K562 (cell line): ENCODE data around the gene TALDO1. TPM values are rescaled to one million over a fixed set of nuclear protein-coding genes. Genes with fewer than 3 reads are reported as not detected.

ENCODE experiments used
- CCAR2 ChIP-seq: fragments of 200-400 bp; formaldehyde crosslinking; IDR thresholded peaks from 2 replicates; pipeline ENCODE4 v1.6.1; 2017; ENCODE audit warnings: mild to moderate bottlenecking, low read depth, low read length
- CTCFL ChIP-seq: IDR thresholded peaks from 2 replicates; pipeline ENCODE4 v1.6.1; 2011; ENCODE audit warnings: borderline replicate concordance, low read depth, mild to moderate bottlenecking, moderate library complexity, low read length; ENCODE audit not compliant: insufficient read depth, poor library complexity, severe bottlenecking
- EP300 ChIP-seq: IDR thresholded peaks from 2 replicates; pipeline ENCODE4 v1.6.1; 2012; ENCODE audit warnings: low read length, improper control_type of control experiment
- GTF2A2 ChIP-seq: IDR thresholded peaks from 2 replicates; pipeline ENCODE4 v1.6.1; 2016; ENCODE audit warnings: mild to moderate bottlenecking, missing genetic modification characterization, missing compliant biosample characterization
- HCFC1 ChIP-seq: IDR thresholded peaks from 2 replicates; pipeline ENCODE4 v1.6.1; 2012; ENCODE audit warnings: low read depth, low read length, improper control_type of control experiment
- HMGXB4 ChIP-seq: sonication (generic); formaldehyde crosslinking; IDR thresholded peaks from 2 replicates; pipeline ENCODE4 v1.8.1; 2023; ENCODE audit warnings: mild to moderate bottlenecking, missing genetic modification reagents
- NBN ChIP-seq: fragments of 450-650 bp; IDR thresholded peaks from 2 replicates; pipeline ENCODE4 v1.6.1; 2016; ENCODE audit warnings: low read depth, mild to moderate bottlenecking
- NFYB ChIP-seq: IDR thresholded peaks from 2 replicates; pipeline ENCODE4 v1.6.1; 2011; ENCODE audit warnings: mild to moderate bottlenecking, moderate library complexity; ENCODE audit not compliant: insufficient read length; ENCODE audit errors: extremely low read depth
- NONO ChIP-seq, 2 experiments: fragments of 200-400 bp in 1 of 2; fragments of 450-650 bp in 1 of 2; formaldehyde crosslinking in 1 of 2; IDR thresholded peaks; 2 replicates each; pipeline ENCODE4 v1.6.1; 2017; ENCODE audit warnings: low read depth in 2 of 2, mild to moderate bottlenecking in 2 of 2, moderate library complexity in 2 of 2, low read length in 1 of 2
- NR2C1 ChIP-seq, 2 experiments: fragments of 450-650 bp; IDR thresholded peaks; 2 replicates each; pipeline ENCODE4 v1.6.1; 2017; ENCODE audit warnings: mild to moderate bottlenecking in 2 of 2, antibody characterized with exemption in 1 of 2, inconsistent platforms in 1 of 2, missing compliant biosample characterization in 1 of 2, missing genetic modification characterization in 1 of 2
- NUFIP1 ChIP-seq: fragments of 450-650 bp; IDR thresholded peaks from 2 replicates; pipeline ENCODE4 v1.6.1; 2018; ENCODE audit not compliant: partially characterized antibody
- POLR3A ChIP-seq: IDR thresholded peaks from 2 replicates; pipeline ENCODE4 v1.6.1; 2011; ENCODE audit warnings: borderline replicate concordance, mild to moderate bottlenecking, moderate library complexity; ENCODE audit not compliant: insufficient read length, insufficient read depth; ENCODE audit errors: extremely low read depth
- RFX1 ChIP-seq: fragments of 450-650 bp; IDR thresholded peaks from 2 replicates; pipeline ENCODE4 v1.6.1; 2016; ENCODE audit warnings: mild to moderate bottlenecking, moderate library complexity
- SREBF2 ChIP-seq: sonication (generic); formaldehyde crosslinking; IDR thresholded peaks from 2 replicates; pipeline ENCODE4 v1.4.0; 2020; ENCODE audit warnings: mild to moderate bottlenecking, missing genetic modification reagents
- SRSF1 ChIP-seq: fragments of 200-400 bp; formaldehyde crosslinking; IDR thresholded peaks from 2 replicates; pipeline ENCODE4 v1.6.1; 2017; ENCODE audit warnings: mild to moderate bottlenecking, low read depth, low read length, moderate library complexity
- TOE1 ChIP-seq, 2 experiments: fragments of 450-650 bp in 1 of 2; sonication (generic) in 1 of 2; formaldehyde crosslinking in 1 of 2; IDR thresholded peaks; 2 replicates each; pipeline versions ENCODE4 v1.7.1 to v1.8.0; 2016 to 2022; ENCODE audit warnings: borderline replicate concordance in 2 of 2, mild to moderate bottlenecking in 2 of 2, antibody characterized with exemption in 1 of 2, inconsistent platforms in 1 of 2, low read depth in 1 of 2, missing genetic modification reagents in 1 of 2, moderate library complexity in 1 of 2
- TRIM24 ChIP-seq, 2 experiments: fragments of 450-650 bp; IDR thresholded peaks; 2 replicates each; pipeline ENCODE4 v1.6.1; 2016
- ZFP36 ChIP-seq: fragments of 150-350 bp; IDR thresholded peaks from 2 replicates; pipeline ENCODE4 v1.6.1; 2018; ENCODE audit warnings: low read length, low read depth; ENCODE audit not compliant: partially characterized antibody
- ZNF77 ChIP-seq: fragments of 250-450 bp; sonication (Bioruptor Pico); IDR thresholded peaks from 2 replicates; pipeline ENCODE4 v1.5.0; 2020
- polyA plus RNA-seq, 8 experiments: library from polyadenylated mRNA; depleted of rRNA in 4 of 8; stranded (reverse) in 5 of 8; unstranded in 3 of 8; fragments of >200 nt; fragmentation: Nextera tagmentation in 2 of 8; fragmentation: Illumina TruSeq in 1 of 8; extraction: Ambion mirVana in 2 of 8; extraction: Trizol in 1 of 8; gene quantifications; 2 replicates each; pipeline versions ENCODE4 v1.2.1 to v1.2.3, GENCODE V29; 2011 to 2014; ENCODE audit warnings: inconsistent platforms in 1 of 8, missing spikeins in 1 of 8
- total RNA-seq, 7 experiments: library from RNA; depleted of rRNA in 6 of 7; stranded (reverse); fragments of >200 nt in 6 of 7; fragmentation: Illumina TruSeq in 2 of 7; extraction: Trizol in 2 of 7; gene quantifications; 2 replicates each; pipeline versions ENCODE4 v1.2.1 to v1.2.3, GENCODE V29; 2011 to 2021; ENCODE audit warnings: low replicate concordance in 1 of 7
- TF ChIP-seq, protein P1 (sequence below): fragments of 250-450 bp; sonication (Bioruptor Pico); IDR thresholded peaks from 2 replicates; pipeline ENCODE4 v1.4.0; 2020; ENCODE audit warnings: borderline replicate concordance

The TALDO1 gene
- total and polyA plus RNA-seq, 9 of the 15 experiments (the other 6 are each of a cell fraction or from before 2014, with no cell fraction given): 260 to 541 (median 441) TPM

DNA sequence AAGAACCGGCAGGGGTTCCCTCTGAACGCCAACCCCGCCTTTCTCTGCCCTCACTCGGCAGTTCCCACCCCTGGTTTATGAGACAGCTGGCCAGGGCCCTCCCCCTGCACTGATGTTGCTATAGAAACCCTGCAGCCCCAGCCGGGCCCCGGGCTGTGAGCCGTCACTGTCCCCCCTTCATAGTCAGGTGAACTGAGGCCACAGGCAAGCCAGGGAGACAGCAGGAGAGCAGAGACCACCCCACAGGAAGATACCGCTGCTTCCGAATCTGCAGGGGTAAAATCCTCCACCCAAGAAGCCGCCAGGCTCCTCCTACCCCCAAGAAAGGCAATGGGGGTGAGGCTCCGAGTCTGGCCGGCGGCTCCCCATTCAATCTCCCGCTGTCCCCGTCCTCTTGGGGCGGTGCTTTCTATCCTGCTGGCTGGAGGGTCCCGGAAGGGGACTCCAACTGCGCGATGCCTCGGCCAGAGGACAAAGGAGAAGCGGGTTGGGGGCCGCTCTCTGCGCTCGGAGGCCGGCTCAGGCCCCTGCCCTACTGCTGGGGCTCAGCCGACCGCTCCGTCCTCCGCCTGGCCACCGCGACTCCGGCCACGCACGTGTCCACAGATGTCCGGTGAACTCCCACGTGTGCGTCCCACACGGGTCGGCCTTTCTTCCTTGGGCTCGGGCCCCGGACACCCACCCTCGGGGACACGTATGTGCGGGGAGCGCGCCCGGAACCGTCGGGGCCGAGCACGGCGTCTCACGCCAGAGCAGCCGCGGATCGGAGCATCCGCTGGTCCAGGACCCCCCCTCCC is 50.2 kb downstream of the TALDO1 start (continued):
- TF ChIP-seq POLR3A (no peak), ZNF77 (CRISPR knock-in tag) (no peak), CCAR2 (no peak), GTF2A2 (tag) (no peak), NR2C1 (IDR thresholded peaks at IDR 0.05) (no peak), NR2C1 (tag; IDR thresholded peaks at IDR 0.05) (no peak), NONO (IDR thresholded peaks at IDR 0.05; ENCODE audit: low read depth in 2 of 2, low read length in 1 of 2) (no peak), HMGXB4 (CRISPR knock-in tag) (0 out of 2 replicates have a peak, but pooled peaks have one; percentile 78), SREBF2 (CRISPR knock-in tag) (no peak), HCFC1 (no peak), ZFP36 (no peak), EP300 (no peak), NBN (no peak), NFYB (no peak), RFX1 (peak; percentile 94), TRIM24 (IDR thresholded peaks at IDR 0.05) (no peak), TOE1 (IDR thresholded peaks at IDR 0.05; ENCODE audit: borderline replicate concordance) (0 out of 2 replicates have a peak, but pooled peaks have one; percentile 37), TOE1 (CRISPR knock-in tag; IDR thresholded peaks at IDR 0.05; ENCODE audit: borderline replicate concordance, low read depth) (no peak), CTCFL (no peak), SRSF1 (no peak), NUFIP1 (no peak)
- TF ChIP-seq, protein P1, sequence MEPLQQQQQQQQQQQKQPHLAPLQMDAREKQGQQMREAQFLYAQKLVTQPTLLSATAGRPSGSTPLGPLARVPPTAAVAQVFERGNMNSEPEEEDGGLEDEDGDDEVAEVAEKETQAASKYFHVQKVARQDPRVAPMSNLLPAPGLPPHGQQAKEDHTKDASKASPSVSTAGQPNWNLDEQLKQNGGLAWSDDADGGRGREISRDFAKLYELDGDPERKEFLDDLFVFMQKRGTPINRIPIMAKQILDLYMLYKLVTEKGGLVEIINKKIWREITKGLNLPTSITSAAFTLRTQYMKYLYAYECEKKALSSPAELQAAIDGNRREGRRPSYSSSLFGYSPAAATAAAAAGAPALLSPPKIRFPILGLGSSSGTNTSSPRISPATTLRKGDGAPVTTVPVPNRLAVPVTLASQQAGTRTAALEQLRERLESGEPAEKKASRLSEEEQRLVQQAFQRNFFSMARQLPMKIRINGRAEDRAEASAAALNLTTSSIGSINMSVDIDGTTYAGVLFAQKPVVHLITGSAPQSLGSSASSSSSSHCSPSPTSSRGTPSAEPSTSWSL: no peak
